Measurements from ENCODE around the gene SYCN. TPM values are rescaled to one million over a fixed set of nuclear protein-coding genes. Genes with fewer than 3 reads are reported as not detected.

Gene SYCN
- total and polyA plus RNA-seq, 2 of the 13 experiments (the other 11 are each of a cell fraction or from before 2014, with no cell fraction given), result not detected

DNA sequence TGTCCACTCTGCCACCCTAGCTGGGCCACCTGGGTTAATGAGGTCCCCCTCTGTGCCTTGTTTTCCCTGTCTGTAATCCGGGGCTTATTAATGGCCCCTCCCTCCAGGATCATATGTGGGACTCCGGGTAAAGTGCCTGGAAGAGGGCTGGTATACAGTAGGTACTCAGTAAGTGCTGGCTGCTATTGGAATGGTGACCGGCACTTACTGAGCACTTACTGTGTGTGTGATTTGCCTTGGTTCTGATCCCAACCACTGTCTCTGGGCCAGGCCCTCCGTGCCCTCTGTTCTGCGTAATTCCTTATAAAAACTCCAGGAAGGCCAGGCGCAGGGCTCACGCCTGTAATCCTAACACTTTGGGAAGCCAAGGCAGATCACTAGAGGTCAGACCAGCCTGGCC lies 38.2 kb downstream of the SYCN start (continued):
- TF ChIP-seq, protein P1, sequence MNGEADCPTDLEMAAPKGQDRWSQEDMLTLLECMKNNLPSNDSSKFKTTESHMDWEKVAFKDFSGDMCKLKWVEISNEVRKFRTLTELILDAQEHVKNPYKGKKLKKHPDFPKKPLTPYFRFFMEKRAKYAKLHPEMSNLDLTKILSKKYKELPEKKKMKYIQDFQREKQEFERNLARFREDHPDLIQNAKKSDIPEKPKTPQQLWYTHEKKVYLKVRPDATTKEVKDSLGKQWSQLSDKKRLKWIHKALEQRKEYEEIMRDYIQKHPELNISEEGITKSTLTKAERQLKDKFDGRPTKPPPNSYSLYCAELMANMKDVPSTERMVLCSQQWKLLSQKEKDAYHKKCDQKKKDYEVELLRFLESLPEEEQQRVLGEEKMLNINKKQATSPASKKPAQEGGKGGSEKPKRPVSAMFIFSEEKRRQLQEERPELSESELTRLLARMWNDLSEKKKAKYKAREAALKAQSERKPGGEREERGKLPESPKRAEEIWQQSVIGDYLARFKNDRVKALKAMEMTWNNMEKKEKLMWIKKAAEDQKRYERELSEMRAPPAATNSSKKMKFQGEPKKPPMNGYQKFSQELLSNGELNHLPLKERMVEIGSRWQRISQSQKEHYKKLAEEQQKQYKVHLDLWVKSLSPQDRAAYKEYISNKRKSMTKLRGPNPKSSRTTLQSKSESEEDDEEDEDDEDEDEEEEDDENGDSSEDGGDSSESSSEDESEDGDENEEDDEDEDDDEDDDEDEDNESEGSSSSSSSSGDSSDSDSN (CRISPR knock-in tag; IDR thresholded peaks at IDR 0.05), result no peak
- no peak for TF ChIP-seq KLF9 (CRISPR knock-in tag; IDR thresholded peaks at IDR 0.05; ENCODE audit: low read depth)
- TF ChIP-seq, protein P2, sequence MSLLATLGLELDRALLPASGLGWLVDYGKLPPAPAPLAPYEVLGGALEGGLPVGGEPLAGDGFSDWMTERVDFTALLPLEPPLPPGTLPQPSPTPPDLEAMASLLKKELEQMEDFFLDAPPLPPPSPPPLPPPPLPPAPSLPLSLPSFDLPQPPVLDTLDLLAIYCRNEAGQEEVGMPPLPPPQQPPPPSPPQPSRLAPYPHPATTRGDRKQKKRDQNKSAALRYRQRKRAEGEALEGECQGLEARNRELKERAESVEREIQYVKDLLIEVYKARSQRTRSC (CRISPR knock-in tag; IDR thresholded peaks at IDR 0.05; ENCODE audit: low read depth), result no peak
- no peak for TF ChIP-seq YEATS2 (CRISPR knock-in tag; IDR thresholded peaks at IDR 0.05; ENCODE audit: borderline replicate concordance)
- TF ChIP-seq PRPF4 (IDR thresholded peaks at IDR 0.05; ENCODE audit: low read depth, low read length, poor library complexity, severe bottlenecking), result no peak
- no peak for TF ChIP-seq ZSCAN12 (CRISPR knock-in tag; IDR thresholded peaks at IDR 0.05)
- TF ChIP-seq ARID2 (CRISPR knock-in tag; IDR thresholded peaks at IDR 0.05; ENCODE audit: borderline replicate concordance), result no peak
- TF ChIP-seq ZNF546 (CRISPR knock-in tag; conservative IDR thresholded peaks at IDR 0.05), result no peak

DNA sequence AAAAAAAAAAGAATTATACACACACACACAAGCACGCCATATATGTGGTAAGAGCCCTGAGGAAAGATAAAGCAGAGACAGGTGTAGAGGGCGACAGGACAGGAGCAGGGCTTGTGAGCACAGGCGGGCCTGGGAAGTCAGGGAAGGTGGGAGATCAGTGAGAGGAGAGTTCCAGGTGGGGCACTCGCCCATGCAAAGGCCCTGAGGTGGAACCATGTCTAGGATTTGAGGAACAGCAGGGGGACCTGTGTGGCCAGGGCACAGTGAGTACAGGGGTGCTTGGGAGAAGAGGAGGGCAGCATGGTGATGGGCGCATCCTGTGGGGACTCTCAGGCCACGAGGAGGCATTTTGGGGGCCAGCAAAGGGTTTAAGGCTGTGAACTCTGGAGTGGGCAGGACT lies 39.8 kb downstream of the SYCN start:
- Histone ChIP-seq H3K27ac (ENCODE audit: extremely low read length, insufficient read depth, low read length) (no peak overlapping the region), H4K20me1 (ENCODE audit: insufficient read depth, low read length) (peaks cover 4% of the 10 kb centered on the region; the same call in 1 of the 2 replicates), H3K79me2 (ENCODE audit: insufficient read depth, low read length) (peaks cover 13% of the 10 kb centered on the region), H3K4me2 (ENCODE audit: low read depth, low read length) (no peak overlapping the region), H3K9ac (ENCODE audit: insufficient read depth, low read depth, low read length) (no peak overlapping the region), H3K36me3 (replicated peaks in 1 of 2; ENCODE audit: control insufficient read depth in 1 of 2, insufficient read depth in 2 of 2, low read length in 2 of 2) (peaks cover 0 to 6% of the 10 kb centered on the region in 2 experiments; a peak in 3 of 5 replicates), H3K27me3 (ENCODE audit: control insufficient read depth in 1 of 2, insufficient read depth in 2 of 2, low read length in 2 of 2) (no peaks in the 10 kb centered on the region; a peak in 1 of 5 replicates), H3K9me3 (ENCODE audit: low read length) (no peaks in the 10 kb centered on the region), H2AFZ (ENCODE audit: low read length) (no peak overlapping the region), H3K4me1 (ENCODE audit: insufficient read depth, low read length) (peaks cover 47% of the 10 kb centered on the region), H3K4me3 (replicated peaks in 1 of 3; ENCODE audit: insufficient read depth in 1 of 3, low read depth in 2 of 3, low read length in 3 of 3) (no peak overlapping the region)
- WGBS (ENCODE audit: low lambda C conversion rate), result 95% methylated on average over 6 of the region's 6 CpGs
- ChIA-PET CTCF (ENCODE audit: low intra/inter-chr PET ratio, low total read pairs) (no interaction called here), POLR2A (no interaction called here)
- intact Hi-C loops (cut with micrococcal nuclease; ENCODE audit: unreplicated experiment), result no loop called here
- no TSS peak for BruUV-seq (replicated peaks)
- DNase-seq (ENCODE audit: low spot score) (no peak), ATAC-seq (no peak), FAIRE-seq (no peak)
- in situ Hi-C loops (cut with HindIII; ENCODE audit: extremely low pct_ligation_motif_present, low pct_unique_long_range_greater_than_20kb), result no loop called here
- TF ChIP-seq GZF1 (CRISPR knock-in tag; IDR thresholded peaks at IDR 0.05) (no peak), ZNF577 (CRISPR knock-in tag; IDR thresholded peaks at IDR 0.05; ENCODE audit: borderline replicate concordance, low read depth) (no peak), RAD51 (IDR thresholded peaks at IDR 0.05; ENCODE audit: borderline replicate concordance) (no peak), ZNF446 (CRISPR knock-in tag; IDR thresholded peaks at IDR 0.05) (no peak), ZNF720 (CRISPR knock-in tag; IDR thresholded peaks at IDR 0.05) (no peak), ZNF564 (CRISPR knock-in tag; IDR thresholded peaks at IDR 0.05) (no peak), CBX2 (IDR thresholded peaks at IDR 0.05; ENCODE audit: low read depth, low read length) (no peak), CBX2 (CRISPR knock-in tag; IDR thresholded peaks at IDR 0.05; ENCODE audit: low read depth) (no peak)
- TF ChIP-seq, protein P3, sequence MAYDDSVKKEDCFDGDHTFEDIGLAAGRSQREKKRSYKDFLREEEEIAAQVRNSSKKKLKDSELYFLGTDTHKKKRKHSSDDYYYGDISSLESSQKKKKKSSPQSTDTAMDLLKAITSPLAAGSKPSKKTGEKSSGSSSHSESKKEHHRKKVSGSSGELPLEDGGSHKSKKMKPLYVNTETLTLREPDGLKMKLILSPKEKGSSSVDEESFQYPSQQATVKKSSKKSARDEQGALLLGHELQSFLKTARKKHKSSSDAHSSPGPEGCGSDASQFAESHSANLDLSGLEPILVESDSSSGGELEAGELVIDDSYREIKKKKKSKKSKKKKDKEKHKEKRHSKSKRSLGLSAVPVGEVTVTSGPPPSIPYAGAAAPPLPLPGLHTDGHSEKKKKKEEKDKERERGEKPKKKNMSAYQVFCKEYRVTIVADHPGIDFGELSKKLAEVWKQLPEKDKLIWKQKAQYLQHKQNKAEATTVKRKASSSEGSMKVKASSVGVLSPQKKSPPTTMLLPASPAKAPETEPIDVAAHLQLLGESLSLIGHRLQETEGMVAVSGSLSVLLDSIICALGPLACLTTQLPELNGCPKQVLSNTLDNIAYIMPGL (CRISPR knock-in tag; IDR thresholded peaks at IDR 0.05; ENCODE audit: borderline replicate concordance in 1 of 2, low read depth in 1 of 2), result no peak
- TF ChIP-seq, protein P4, sequence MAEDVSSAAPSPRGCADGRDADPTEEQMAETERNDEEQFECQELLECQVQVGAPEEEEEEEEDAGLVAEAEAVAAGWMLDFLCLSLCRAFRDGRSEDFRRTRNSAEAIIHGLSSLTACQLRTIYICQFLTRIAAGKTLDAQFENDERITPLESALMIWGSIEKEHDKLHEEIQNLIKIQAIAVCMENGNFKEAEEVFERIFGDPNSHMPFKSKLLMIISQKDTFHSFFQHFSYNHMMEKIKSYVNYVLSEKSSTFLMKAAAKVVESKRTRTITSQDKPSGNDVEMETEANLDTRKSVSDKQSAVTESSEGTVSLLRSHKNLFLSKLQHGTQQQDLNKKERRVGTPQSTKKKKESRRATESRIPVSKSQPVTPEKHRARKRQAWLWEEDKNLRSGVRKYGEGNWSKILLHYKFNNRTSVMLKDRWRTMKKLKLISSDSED (CRISPR knock-in tag; IDR thresholded peaks at IDR 0.05), result no peak
